Trophoblast cell (in vitro differentiated cells and primary cell): ENCODE data around the gene WASF3.

Experiments used
- DNase-seq, 2 donors: peaks; one replicate each; pipeline ENCODE4 v3.0.0-alpha.2; 2016
- H2AFZ ChIP-seq: 2 replicates; pipeline ENCODE4 v1.6.1; 2013; ENCODE audit warnings: low read length, moderate library complexity, mild to moderate bottlenecking; ENCODE audit not compliant: insufficient read depth, poor library complexity
- H2AK5ac ChIP-seq: 2 replicates; pipeline ENCODE4 v1.6.1; 2013; ENCODE audit warnings: mild to moderate bottlenecking, low read length
- H2BK120ac ChIP-seq: 2 replicates; pipeline ENCODE4 v1.6.1; 2013; ENCODE audit warnings: low read length, mild to moderate bottlenecking, moderate library complexity; ENCODE audit not compliant: insufficient read depth, poor library complexity
- H2BK12ac ChIP-seq: 2 replicates; pipeline ENCODE4 v1.6.1; 2013; ENCODE audit warnings: mild to moderate bottlenecking, low read length, moderate library complexity
- H2BK5ac ChIP-seq: 2 replicates; pipeline ENCODE4 v1.6.1; 2013; ENCODE audit warnings: low read length, low read depth, moderate library complexity, mild to moderate bottlenecking; ENCODE audit not compliant: poor library complexity
- H3K14ac ChIP-seq: 2 replicates; pipeline ENCODE4 v1.6.1; 2013; ENCODE audit warnings: mild to moderate bottlenecking, low read length
- H3K18ac ChIP-seq: 2 replicates; pipeline ENCODE4 v1.6.1; 2013; ENCODE audit warnings: mild to moderate bottlenecking, low read length
- H3K23ac ChIP-seq: 2 replicates; pipeline ENCODE4 v1.6.1; 2013; ENCODE audit warnings: low read length
- H3K27ac ChIP-seq: 2 replicates; pipeline ENCODE4 v1.5.1; 2013; ENCODE audit warnings: low read depth, mild to moderate bottlenecking, inconsistent platforms, low read length, moderate library complexity
- H3K27me3 ChIP-seq: 2 replicates; pipeline ENCODE4 v1.6.1; 2013; ENCODE audit warnings: inconsistent platforms, mild to moderate bottlenecking, low read length, moderate library complexity; ENCODE audit not compliant: insufficient read depth
- H3K36me3 ChIP-seq, 2 experiments: 1 replicate in 1 of 2; 2 replicates in 1 of 2; pipeline ENCODE4 v1.6.1; 2013; ENCODE audit warnings: low read length in 2 of 2, mild to moderate bottlenecking in 2 of 2, moderate library complexity in 1 of 2; ENCODE audit not compliant: insufficient read depth in 2 of 2, control insufficient read depth in 1 of 2
- H3K4ac ChIP-seq: 2 replicates; pipeline ENCODE4 v1.6.1; 2013; ENCODE audit warnings: low read depth, mild to moderate bottlenecking, low read length, moderate library complexity
- H3K4me1 ChIP-seq, 2 experiments: 1 replicate in 1 of 2; 2 replicates in 1 of 2; pipeline ENCODE4 v1.6.1; 2013; ENCODE audit warnings: low read length in 2 of 2, mild to moderate bottlenecking in 2 of 2, moderate library complexity in 1 of 2; ENCODE audit not compliant: insufficient read depth in 2 of 2, control insufficient read depth in 1 of 2
- H3K4me2 ChIP-seq: 2 replicates; pipeline ENCODE4 v1.6.1; 2013; ENCODE audit warnings: inconsistent platforms, mild to moderate bottlenecking, low read length, moderate library complexity
- H3K4me3 ChIP-seq: 2 replicates; pipeline ENCODE4 v1.5.1; 2013; ENCODE audit warnings: mild to moderate bottlenecking, low read depth, low read length, inconsistent platforms
- H3K79me1 ChIP-seq: one replicate; pipeline ENCODE4 v1.6.1; 2013; ENCODE audit warnings: low read length
- H3K79me2 ChIP-seq: 2 replicates; pipeline ENCODE4 v1.6.1; 2013; ENCODE audit warnings: low read length, mild to moderate bottlenecking; ENCODE audit not compliant: control insufficient read depth, insufficient read depth, poor library complexity
- H3K9ac ChIP-seq: 2 replicates; pipeline ENCODE4 v1.6.1; 2013; ENCODE audit warnings: mild to moderate bottlenecking, low read length
- H3K9me3 ChIP-seq: 2 replicates; pipeline ENCODE4 v1.6.1; 2013; ENCODE audit warnings: low read depth, mild to moderate bottlenecking, control low read depth, inconsistent platforms, low read length; ENCODE audit not compliant: insufficient read depth
- H4K12ac ChIP-seq: 2 replicates; pipeline ENCODE4 v1.6.1; 2013; ENCODE audit warnings: low read depth, mild to moderate bottlenecking, low read length, moderate library complexity
- H4K8ac ChIP-seq: 2 replicates; pipeline ENCODE4 v1.6.1; 2013; ENCODE audit warnings: low read depth, mild to moderate bottlenecking, low read length, moderate library complexity
- H4K91ac ChIP-seq: one replicate; pipeline ENCODE4 v1.6.1; 2013; ENCODE audit warnings: low read depth, mild to moderate bottlenecking, low read length, moderate library complexity
- WGBS: extraction: QIAGEN DNeasy Blood & Tissue Kit; methylation state at CpG from one replicate; pipeline ENCODE4 v1.1.7; 2013; ENCODE audit warnings: missing lambda C conversion rate; ENCODE audit not compliant: insufficient read length, insufficient coverage; ENCODE audit errors: extremely low coverage; 5-methylcytosine and 5-hydroxymethylcytosine counted together

The WASF3 gene

DNA sequence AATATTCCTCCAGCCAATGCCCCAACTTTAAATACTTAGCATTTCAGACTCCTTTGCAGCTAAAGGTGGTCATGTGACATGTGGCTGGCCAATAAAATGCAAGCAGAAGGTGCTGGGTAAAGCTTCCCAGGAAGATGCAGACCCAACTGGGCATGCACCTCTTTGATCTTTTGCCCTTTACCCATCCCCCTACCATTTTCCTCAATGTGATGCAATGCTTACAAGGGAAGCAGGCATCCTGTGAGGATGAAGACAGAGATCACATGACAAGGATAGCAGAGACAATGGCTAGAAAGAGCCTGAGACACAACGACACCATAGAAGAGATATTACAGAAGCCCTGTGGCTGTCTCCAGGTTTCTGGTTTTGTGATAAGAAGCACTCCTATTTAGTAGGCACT is 2.1 kb upstream of the WASF3 start:
- Histone ChIP-seq H3K4me3 (no peak overlapping the region), H2AK5ac (no peak overlapping the region), H3K27me3 (peaks cover 7% of the 10 kb centered on the region), H4K12ac (no peak overlapping the region), H3K23ac (no peak overlapping the region), H2BK120ac (no peak overlapping the region), H3K79me2 (peaks cover 2% of the 10 kb centered on the region), H3K14ac (no peak overlapping the region), H3K36me3 (no peaks in the 10 kb centered on the region), H3K9ac (no peak overlapping the region), H2BK12ac (no peak overlapping the region), H3K4me2 (no peak overlapping the region), H3K79me1 (peaks cover 2% of the 10 kb centered on the region), H4K91ac (no peak overlapping the region), H3K4me1 (peaks cover 3 to 5% of the 10 kb centered on the region in 2 experiments), H4K8ac (no peak overlapping the region), H2AFZ (no peak overlapping the region), H2BK5ac (no peak overlapping the region), H3K18ac (no peak overlapping the region), H3K27ac (no peak overlapping the region), H3K9me3 (no peaks in the 10 kb centered on the region), H3K4ac (no peak overlapping the region)
- no CpG with 5 or more reads among the region's 1 CpG for WGBS
- no peak for DNase-seq

DNA sequence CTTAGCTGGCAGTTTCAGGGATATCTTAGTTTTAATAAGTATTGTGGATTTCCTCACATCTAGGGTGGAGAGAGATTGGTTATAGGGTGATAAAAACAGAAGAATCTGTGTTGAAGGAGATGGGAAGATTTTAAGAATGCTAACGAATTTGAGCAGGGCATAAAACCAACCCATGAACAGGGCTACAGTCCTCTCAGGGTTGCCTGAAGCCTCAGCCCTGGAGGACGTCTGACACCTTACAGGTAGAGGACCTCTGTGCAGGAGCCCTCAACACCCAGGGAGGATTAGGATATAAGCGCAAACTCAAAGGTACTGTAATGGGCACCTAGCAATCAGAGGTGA is 461 bp upstream of the WASF3 start:
- peak overlapping the region; percentile 61 for H4K8ac ChIP-seq
- peak overlapping the region; percentile 66 for H2AFZ ChIP-seq
- H3K4me3 ChIP-seq, result peak overlapping the region; percentile 52
- H3K23ac ChIP-seq, result no peak overlapping the region
- peak overlapping the region; percentile 95 for H3K4me2 ChIP-seq
- no peak overlapping the region for H2AK5ac ChIP-seq
- no peak overlapping the region for H3K27ac ChIP-seq
- H3K4me1 ChIP-seq, result peaks cover 3 to 7% of the 10 kb centered on the region in 2 experiments
- H3K9ac ChIP-seq, result no peak overlapping the region
- no peak overlapping the region for H3K4ac ChIP-seq
- peaks cover 2% of the 10 kb centered on the region for H3K79me2 ChIP-seq
- H2BK120ac ChIP-seq, result no peak overlapping the region
- no CpG with 5 or more reads among the region's 3 CpGs for WGBS
- DNase-seq, result peak in 1 of 2 donors; percentile 3
- no peaks in the 10 kb centered on the region for H3K36me3 ChIP-seq
- no peak overlapping the region for H4K91ac ChIP-seq
- H2BK12ac ChIP-seq, result no peak overlapping the region
- peaks cover 2% of the 10 kb centered on the region for H3K79me1 ChIP-seq
- H3K27me3 ChIP-seq, result peaks cover 7% of the 10 kb centered on the region
- H4K12ac ChIP-seq, result no peak overlapping the region
- no peak overlapping the region for H2BK5ac ChIP-seq
- no peaks in the 10 kb centered on the region for H3K9me3 ChIP-seq
- H3K14ac ChIP-seq, result no peak overlapping the region
- H3K18ac ChIP-seq, result no peak overlapping the region

DNA sequence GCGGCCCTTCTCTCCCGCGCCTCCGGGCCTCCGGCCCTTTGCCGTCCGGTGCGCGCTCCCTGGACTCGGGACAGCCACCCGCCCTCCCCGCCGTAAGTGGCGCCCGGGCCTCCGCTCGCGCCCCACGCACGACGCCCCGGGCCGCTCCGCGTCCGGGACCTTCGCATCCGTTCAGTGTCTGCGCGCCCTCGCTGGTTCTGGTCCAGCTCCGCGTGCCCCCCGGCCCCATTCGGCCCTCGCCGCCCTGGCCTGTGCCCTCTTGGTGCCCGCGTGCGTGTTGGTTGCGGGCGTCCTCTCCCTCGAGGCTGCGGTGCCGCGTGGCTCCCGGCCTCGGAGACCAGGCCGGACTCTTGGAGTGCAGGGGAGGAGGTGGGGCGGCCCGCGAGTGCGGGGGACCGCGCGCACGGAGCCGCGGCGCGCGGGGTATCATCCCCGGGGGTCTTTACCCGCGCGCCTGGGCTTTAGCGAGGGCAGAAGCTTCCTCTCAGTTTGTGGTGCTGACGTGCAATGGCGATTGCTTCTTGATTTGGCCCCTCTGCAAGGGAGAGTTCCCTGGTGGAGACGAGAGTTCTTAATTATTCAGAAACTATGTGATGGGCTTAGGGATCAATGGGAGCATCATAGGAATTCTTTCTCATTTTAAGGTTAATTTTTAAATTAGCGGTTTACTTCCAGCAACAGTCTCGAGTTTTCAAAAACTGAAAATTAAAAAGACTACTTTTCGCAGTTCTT is 757 bp downstream of the WASF3 start:
- DNase-seq, result no peak
- H3K36me3 ChIP-seq, result no peaks in the 10 kb centered on the region
- WGBS, result no CpG with 5 or more reads among the region's 73 CpGs

DNA sequence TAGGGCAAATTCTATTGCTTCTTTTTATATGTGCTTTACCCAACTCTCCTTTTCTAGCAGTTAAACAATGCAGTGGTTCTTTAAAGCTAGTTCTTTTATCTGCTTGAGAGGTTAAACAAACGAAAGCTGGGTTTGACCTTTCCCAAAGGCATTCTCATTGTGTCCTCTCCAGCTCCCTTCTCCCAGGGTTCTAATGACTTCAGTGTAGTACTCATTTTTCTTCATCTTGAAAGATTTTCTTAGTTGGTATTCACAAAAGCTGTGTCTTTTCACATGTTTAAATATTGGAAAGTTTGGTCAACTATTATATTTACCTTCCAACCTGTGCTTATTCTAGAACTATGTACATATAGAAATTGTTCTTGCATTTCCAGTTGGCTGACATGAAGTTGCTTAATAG is 1.5 kb downstream of the WASF3 start:
- Histone ChIP-seq H4K91ac (no peak overlapping the region), H4K8ac (no peak overlapping the region), H2AK5ac (no peak overlapping the region), H3K4me2 (no peak overlapping the region), H2BK120ac (no peak overlapping the region), H3K14ac (no peak overlapping the region), H3K23ac (no peak overlapping the region), H3K4me1 (peaks cover 3 to 7% of the 10 kb centered on the region in 2 experiments), H3K9ac (no peak overlapping the region), H3K79me1 (peaks cover 2% of the 10 kb centered on the region), H3K9me3 (no peaks in the 10 kb centered on the region), H3K79me2 (peaks cover 2% of the 10 kb centered on the region), H3K27me3 (peaks cover 7% of the 10 kb centered on the region), H3K4ac (no peak overlapping the region), H4K12ac (no peak overlapping the region), H3K36me3 (no peaks in the 10 kb centered on the region), H3K27ac (no peak overlapping the region), H2BK5ac (no peak overlapping the region), H2BK12ac (no peak overlapping the region), H2AFZ (no peak overlapping the region), H3K18ac (no peak overlapping the region), H3K4me3 (no peak overlapping the region)
- DNase-seq, result no peak
- no CpG with 5 or more reads among the region's 1 CpG for WGBS

More for the DNA sequence above, 757 bp downstream of the WASF3 start:
- H4K91ac ChIP-seq, result no peak overlapping the region
- peaks cover 2% of the 10 kb centered on the region for H3K79me2 ChIP-seq
- no peaks in the 10 kb centered on the region for H3K9me3 ChIP-seq
- H3K27ac ChIP-seq, result no peak overlapping the region
- peaks cover 3 to 7% of the 10 kb centered on the region in 2 experiments for H3K4me1 ChIP-seq
- peak overlapping the region; percentile 50 for H3K9ac ChIP-seq
- H2BK120ac ChIP-seq, result no peak overlapping the region
- peaks cover 2% of the 10 kb centered on the region for H3K79me1 ChIP-seq
- H3K18ac ChIP-seq, result peak overlapping the region; percentile 46
- H4K8ac ChIP-seq, result peak overlapping the region; percentile 65
- H3K27me3 ChIP-seq, result peaks cover 7% of the 10 kb centered on the region
- peak overlapping the region; percentile 54 for H3K14ac ChIP-seq
- no peak overlapping the region for H3K23ac ChIP-seq
- no peak overlapping the region for H2BK5ac ChIP-seq
- H4K12ac ChIP-seq, result peak overlapping the region; percentile 25
- H3K4me3 ChIP-seq, result peak overlapping the region; percentile 80
- no peak overlapping the region for H3K4ac ChIP-seq
- peak overlapping the region; percentile 94 for H2AFZ ChIP-seq
- peak overlapping the region; percentile 99 for H3K4me2 ChIP-seq
- no peak overlapping the region for H2AK5ac ChIP-seq
- no peak overlapping the region for H2BK12ac ChIP-seq
